Measurements from ENCODE around the gene TGFBR3L. TPM values are rescaled to one million over a fixed set of nuclear protein-coding genes. Genes with fewer than 3 reads are reported as not detected.

The TGFBR3L gene
- total and polyA plus RNA-seq, 2 of the 13 experiments (the other 11 are each of a cell fraction or from before 2014, with no cell fraction given): 0.20 to 1.0 TPM

GRCh38 chr19:7874897-7875273, 39.7 kb upstream of the TGFBR3L start (continued):
- TF ChIP-seq NFKB2 (CRISPR knock-in tag; IDR thresholded peaks at IDR 0.05; ENCODE audit: borderline replicate concordance) (peak; percentile 39; the same call in 1 of the 2 replicates), ZBTB40 (IDR thresholded peaks at IDR 0.05) (no peak), ZBTB40 (CRISPR knock-in tag; IDR thresholded peaks at IDR 0.05) (0 out of 2 replicates have a peak, but pooled peaks have one; percentile 13), ZNF350 (CRISPR knock-in tag; IDR thresholded peaks at IDR 0.05; ENCODE audit: borderline replicate concordance, low read depth) (peak; percentile 42; the same call in 1 of the 2 replicates), POLR2G (IDR thresholded peaks at IDR 0.05; ENCODE audit: low read depth, low read length) (no peak), DZIP1 (CRISPR knock-in tag; IDR thresholded peaks at IDR 0.05) (no peak), ZNF790 (CRISPR knock-in tag; IDR thresholded peaks at IDR 0.05; ENCODE audit: borderline replicate concordance) (no peak), SMARCC2 (IDR thresholded peaks at IDR 0.05) (no peak), HNRNPUL1 (IDR thresholded peaks at IDR 0.05; ENCODE audit: low read depth, low read length) (no peak), HNF4G (IDR thresholded peaks at IDR 0.05; ENCODE audit: borderline replicate concordance, low read depth, low read length) (no peak), HNF4G (CRISPR knock-in tag; IDR thresholded peaks at IDR 0.05; ENCODE audit: borderline replicate concordance, low read depth) (no peak), ZNF460 (CRISPR knock-in tag; IDR thresholded peaks at IDR 0.05; ENCODE audit: borderline replicate concordance) (peak; percentile 82; the same call in 1 of the 2 replicates), ZNF670 (CRISPR knock-in tag; IDR thresholded peaks at IDR 0.05; ENCODE audit: borderline replicate concordance) (0 out of 2 replicates have a peak, but pooled peaks have one; percentile 60), STAT6 (CRISPR knock-in tag; IDR thresholded peaks at IDR 0.05; ENCODE audit: borderline replicate concordance) (0 out of 2 replicates have a peak, but pooled peaks have one; percentile 33), GABPA (IDR thresholded peaks at IDR 0.05; ENCODE audit: low read depth, low read length) (no peak), GABPA (CRISPR knock-in tag; IDR thresholded peaks at IDR 0.05; ENCODE audit: low read depth) (peak; percentile 30; the same call in 1 of the 2 replicates)

Measured in HepG2 (cell line).